Panc1 (cell line): ENCODE results near the gene ARPC4.

Experiments
- CTCF ChIP-seq: fragments of 450-650 bp; IDR thresholded peaks from 2 replicates; pipeline ENCODE4 v1.5.1; 2017; ENCODE audit warnings: mild to moderate bottlenecking
- POLR2AphosphoS5 ChIP-seq: IDR thresholded peaks from 2 replicates; pipeline ENCODE4 v1.6.1; 2012; ENCODE audit warnings: mild to moderate bottlenecking, low read depth, low read length, moderate library complexity
- TCF7L2 ChIP-seq: IDR thresholded peaks from 2 replicates; pipeline ENCODE4 v1.6.1; 2011; ENCODE audit warnings: mild to moderate bottlenecking, low read depth, low read length, inconsistent platforms

GRCh38 chr3:9749645-9750555 lies 43.0 kb upstream of the ARPC4 start, which contains the start of gene OGG1:
- TF ChIP-seq CTCF (no peak), POLR2AphosphoS5 (no peak; the same call in none of the 2 replicates), TCF7L2 (peak; percentile 62)
